HepG2 (cell line): Measurements from ENCODE around the gene RRAGA. TPM values are rescaled to one million over a fixed set of nuclear protein-coding genes. Genes with fewer than 3 reads are reported as not detected.

Source experiments
- ATAC-seq: fragments of 200-7000 bp; cut with Tn5 transposase; 3 replicates; pipeline ENCODE4 v1.9.1; 2020; ENCODE audit warnings: mild to moderate bottlenecking, moderate library complexity
- Bru-seq: library from RNA; stranded (reverse); fragments of 400-500 nt; gene quantifications from one replicate; lab custom pipeline; 2021; lab: Mats Ljungman, UMichigan
- BruChase-seq, 2 experiments: library from RNA; stranded (reverse); fragments of 400-500 nt; gene quantifications; one replicate each; lab custom pipeline; 2021; lab: Mats Ljungman, UMichigan
- BruUV-seq: library from RNA; stranded (reverse); fragments of 400-500 nt; replicated peaks from 2 replicates; lab custom pipeline; 2021; lab: Mats Ljungman, UMichigan
- CTCF ChIA-PET: fragments of 300-600 bp; formaldehyde crosslinking; extraction: SDS; loops from one replicate; lab custom pipeline; 2021; ENCODE audit warnings: low total read pairs, inconsistent platforms, low intra/inter-chr PET ratio; lab: Yijun Ruan, JAX
- POLR2A ChIA-PET: fragments of 350-600 bp; sonication (Branson Sonifier 250); formaldehyde crosslinking; loops from one replicate; lab custom pipeline; 2020; ENCODE audit warnings: antibody characterized with exemption, inconsistent platforms; lab: Yijun Ruan, JAX
- DNase-seq: peaks from one replicate; pipeline ENCODE4 v3.0.0-alpha.2; 2015; ENCODE audit warnings: low spot score
- FAIRE-seq: peaks from 3 replicates; lab custom pipeline; 2011; peaks lifted over from hg19 to GRCh38; lab: Jason Lieb, UNC
- H2AFZ ChIP-seq: one replicate; pipeline ENCODE4 v1.6.1; 2011; ENCODE audit warnings: low read length, inconsistent platforms
- H3K27ac ChIP-seq: fragments of 300-600 bp; 3 replicates; pipeline ENCODE4 v1.8.0; 2011; ENCODE audit warnings: mixed run types, mild to moderate bottlenecking, mixed read lengths, low read length, inconsistent platforms; ENCODE audit not compliant: insufficient read depth; ENCODE audit errors: extremely low read length
- H3K27me3 ChIP-seq, 2 experiments: fragments of 200-600 bp in 1 of 2; 2 replicates in 1 of 2; 3 replicates in 1 of 2; pipeline versions ENCODE4 v1.6.0 to v1.8.0; 2011; ENCODE audit warnings: low read length in 2 of 2, mild to moderate bottlenecking in 2 of 2, moderate library complexity in 2 of 2, inconsistent platforms in 1 of 2; ENCODE audit not compliant: insufficient read depth in 2 of 2, control insufficient read depth in 1 of 2
- H3K36me3 ChIP-seq, 2 experiments: fragments of 200-600 bp in 1 of 2; replicated peaks in 1 of 2; 2 replicates in 1 of 2; 3 replicates in 1 of 2; pipeline versions ENCODE4 v1.5.1 to v1.8.0; 2011; ENCODE audit warnings: low read length in 2 of 2, inconsistent platforms in 1 of 2; ENCODE audit not compliant: insufficient read depth in 2 of 2, control insufficient read depth in 1 of 2
- H3K4me1 ChIP-seq: 2 replicates; pipeline ENCODE4 v1.5.1; 2012; ENCODE audit warnings: low read length, inconsistent platforms; ENCODE audit not compliant: insufficient read depth
- H3K4me2 ChIP-seq: 2 replicates; pipeline ENCODE4 v1.6.0; 2011; ENCODE audit warnings: low read depth, low read length, inconsistent platforms
- H3K4me3 ChIP-seq, 3 experiments: fragments of 200-600 bp in 1 of 3; sonication (generic), shearing (Covaris generic) in 1 of 3; replicated peaks in 1 of 3; 2 replicates each; pipeline ENCODE4 v1.5.1; 2011 to 2016; ENCODE audit warnings: low read length in 3 of 3, inconsistent platforms in 2 of 3, low read depth in 2 of 3, mild to moderate bottlenecking in 2 of 3, control low read depth in 1 of 3, mixed read lengths in 1 of 3; ENCODE audit not compliant: insufficient read depth in 1 of 3
- H3K79me2 ChIP-seq: one replicate; pipeline ENCODE4 v1.6.1; 2011; ENCODE audit warnings: low read length, inconsistent platforms; ENCODE audit not compliant: insufficient read depth
- H3K9ac ChIP-seq: 2 replicates; pipeline ENCODE4 v1.6.0; 2011; ENCODE audit warnings: mild to moderate bottlenecking, low read depth, low read length, inconsistent platforms; ENCODE audit not compliant: insufficient read depth
- H3K9me3 ChIP-seq: 2 replicates; pipeline ENCODE4 v1.5.1; 2012; ENCODE audit warnings: mild to moderate bottlenecking, low read length
- H4K20me1 ChIP-seq: 2 replicates; pipeline ENCODE4 v1.6.0; 2011; ENCODE audit warnings: inconsistent platforms, mild to moderate bottlenecking, low read length, moderate library complexity; ENCODE audit not compliant: insufficient read depth
- KAT7 ChIP-seq: IDR thresholded peaks from 2 replicates; pipeline ENCODE4 v1.6.1; 2018; ENCODE audit warnings: borderline replicate concordance, missing compliant biosample characterization
- MEIS1 ChIP-seq: sonication (generic); formaldehyde crosslinking; IDR thresholded peaks from 2 replicates; pipeline ENCODE4 v1.9.0; 2021; ENCODE audit warnings: mild to moderate bottlenecking, missing genetic modification reagents, moderate library complexity, borderline replicate concordance
- NR1H2 ChIP-seq: sonication (generic); formaldehyde crosslinking; IDR thresholded peaks from 2 replicates; pipeline ENCODE4 v1.8.1; 2022; ENCODE audit warnings: low read depth, missing genetic modification reagents, borderline replicate concordance
- PCBP1 ChIP-seq: fragments of 200-400 bp; formaldehyde crosslinking; IDR thresholded peaks from 2 replicates; pipeline ENCODE4 v1.6.1; 2017; ENCODE audit warnings: mild to moderate bottlenecking, low read depth, low read length, borderline replicate concordance
- SCMH1 ChIP-seq: sonication (generic); formaldehyde crosslinking; IDR thresholded peaks from 2 replicates; pipeline ENCODE4 v1.9.0; 2021; ENCODE audit warnings: missing genetic modification reagents, mild to moderate bottlenecking, borderline replicate concordance
- SMAD3 ChIP-seq: sonication (generic); formaldehyde crosslinking; IDR thresholded peaks from 2 replicates; pipeline ENCODE4 v1.4.0; 2020; ENCODE audit warnings: missing genetic modification reagents
- TCF7 ChIP-seq: sonication (generic); IDR thresholded peaks from 2 replicates; pipeline ENCODE4 v1.6.1; 2016; ENCODE audit warnings: antibody characterized with exemption, low read depth
- TCF7L2 ChIP-seq: IDR thresholded peaks from 2 replicates; pipeline ENCODE4 v1.6.1; 2011; ENCODE audit warnings: mild to moderate bottlenecking, low read depth, low read length, moderate library complexity
- YY1 ChIP-seq: IDR thresholded peaks from 2 replicates; pipeline ENCODE4 v1.6.1; 2011; ENCODE audit warnings: low read length, low read depth, moderate library complexity, mild to moderate bottlenecking; ENCODE audit not compliant: insufficient read depth, insufficient replicate concordance
- ZBTB49 ChIP-seq: sonication (generic); formaldehyde crosslinking; IDR thresholded peaks from 2 replicates; pipeline ENCODE4 v1.4.0; 2020; ENCODE audit warnings: missing genetic modification reagents, borderline replicate concordance
- ZNF800 ChIP-seq: sonication (generic); formaldehyde crosslinking; IDR thresholded peaks from 2 replicates; pipeline ENCODE4 v1.4.0; 2020; ENCODE audit warnings: missing genetic modification reagents
- WGBS: methylation state at CpG from one replicate; pipeline ENCODE4 v1.1.6; 2017; ENCODE audit warnings: low lambda C conversion rate; 5-methylcytosine and 5-hydroxymethylcytosine counted together
- in situ Hi-C: cut with HindIII; loops from 2 replicates; pipeline ENCODE4 v1.10.0; 2017; ENCODE audit warnings: low pct_unique_long_range_greater_than_20kb; ENCODE audit not compliant: extremely low pct_ligation_motif_present
- intact Hi-C: fragments of 100-400 bp; cut with micrococcal nuclease; formaldehyde crosslinking; loops from one replicate; pipeline ENCODE4 v1.10.0; 2022; ENCODE audit not compliant: unreplicated experiment
- long read RNA-seq, 2 experiments: library from RNA in 1 of 2; library from polyadenylated mRNA in 1 of 2; stranded (forward) in 1 of 2; unstranded in 1 of 2; transcript quantifications; one replicate each; pipeline ENCODE4 v2.0.0, GENCODE V29; 2019 to 2022
- polyA minus RNA-seq, 3 experiments: library from RNA; depleted of rRNA, polyadenylated mRNA; stranded (reverse); fragments of >200 nt; gene quantifications; 2 replicates each; pipeline ENCODE4 v1.2.3, GENCODE V29; 2011; ENCODE audit warnings: low replicate concordance in 1 of 3
- polyA plus RNA-seq, 8 experiments: library from polyadenylated mRNA; depleted of rRNA in 3 of 8; stranded (reverse) in 7 of 8; unstranded in 1 of 8; fragments of >200 nt; fragmentation: Illumina TruSeq in 4 of 8; extraction: Trizol in 4 of 8; gene quantifications; 2 replicates each; pipeline versions ENCODE4 v1.2.1 to v1.2.3, GENCODE V29; 2011 to 2016; ENCODE audit warnings: low read depth in 4 of 8, missing spikeins in 1 of 8, mixed read lengths in 1 of 8; ENCODE audit not compliant: insufficient read depth in 1 of 8
- total RNA-seq, 5 experiments: library from RNA; depleted of rRNA; stranded (reverse); fragments of >200 nt; fragmentation: Illumina TruSeq; extraction: Trizol; gene quantifications; 2 replicates each; pipeline ENCODE4 v1.2.3, GENCODE V29; 2016; ENCODE audit warnings: low read depth in 1 of 5

Gene RRAGA
- total RNA-seq (2016; rRNA removed; fragmentation: Illumina TruSeq; extraction: Trizol) = 37.5 and 56.9 TPM in 2 replicates
- total RNA-seq (2016; cell fraction: cytosol; rRNA removed; fragmentation: Illumina TruSeq; extraction: Trizol; ENCODE audit: low read depth) = 6.6 and 6.8 TPM in 2 replicates
- total RNA-seq (2016; cell fraction: insoluble cytoplasmic fraction; rRNA removed; fragmentation: Illumina TruSeq; extraction: Trizol) = 38.7 and 57.2 TPM in 2 replicates
- total RNA-seq (2016; cell fraction: membrane; rRNA removed; fragmentation: Illumina TruSeq; extraction: Trizol) = 18.8 and 19.2 TPM in 2 replicates
- 22.5 and 23.0 TPM in 2 replicates for total RNA-seq (2016; cell fraction: nucleus; rRNA removed; fragmentation: Illumina TruSeq; extraction: Trizol)
- polyA plus RNA-seq (2011; rRNA removed) = 81.5 and 118 TPM in 2 replicates
- polyA plus RNA-seq (2011; cell fraction: cytosol; rRNA removed) = 92.8 and 95.4 TPM in 2 replicates
- 23.1 and 24.7 TPM in 2 replicates for polyA plus RNA-seq (2011; cell fraction: nucleus; rRNA removed)
- polyA plus RNA-seq (2012) = 56.3 and 67.6 TPM in 2 replicates
- 7.6 and 7.7 TPM in 2 replicates for polyA plus RNA-seq (2016; cell fraction: cytosol; fragmentation: Illumina TruSeq; extraction: Trizol; ENCODE audit: low read depth)
- polyA plus RNA-seq (2016; cell fraction: insoluble cytoplasmic fraction; fragmentation: Illumina TruSeq; extraction: Trizol; ENCODE audit: low read depth) = 108 TPM in 2 replicates
- polyA plus RNA-seq (2016; cell fraction: membrane; fragmentation: Illumina TruSeq; extraction: Trizol; ENCODE audit: low read depth) = 15.3 and 17.5 TPM in 2 replicates
- 47.7 and 50.3 TPM in 2 replicates for polyA plus RNA-seq (2016; cell fraction: nucleus; fragmentation: Illumina TruSeq; extraction: Trizol; ENCODE audit: insufficient read depth, low read depth)
- 51.0 and 104 TPM in 2 replicates for polyA minus RNA-seq (2011; rRNA and poly(A)+ RNA removed; ENCODE audit: low replicate concordance)
- polyA minus RNA-seq (2011; cell fraction: cytosol; rRNA and poly(A)+ RNA removed) = 52.6 and 58.3 TPM in 2 replicates
- 32.3 and 32.6 TPM in 2 replicates for polyA minus RNA-seq (2011; cell fraction: nucleus; rRNA and poly(A)+ RNA removed)
- Bru-seq, nascent RNA = percentile 94 among the genes with signal in this experiment
- BruChase-seq, experiment 1, labeled RNA remaining after a 6-hour chase = percentile 99 among the genes with signal in this experiment
- percentile 99 among the genes with signal in this experiment for BruChase-seq, experiment 2, labeled RNA remaining after a 2-hour chase
- long read RNA-seq, experiment 1, transcript RRAGA-201 (1 exons, 1,589 nt) = major isoform, 227 of 227 reads
- long read RNA-seq, experiment 1, partial matches to known transcripts = 0 of 227 reads
- long read RNA-seq, experiment 1, other reads (novel, unspliced or antisense) = 0 of 227 reads
- long read RNA-seq, experiment 2, transcript RRAGA-201 (1 exons, 1,589 nt) = major isoform, 293 of 293 reads
- long read RNA-seq, experiment 2, partial matches to known transcripts = 0 of 293 reads
- long read RNA-seq, experiment 2, other reads (novel, unspliced or antisense) = 0 of 293 reads

GRCh38 chr9:19048966-19049916 is at the start of gene RRAGA:
Gene RRAGA, plus strand, starts transcription at chr9:19049427. Its CDS starts 233 bp downstream, at chr9:19049660.
- intact Hi-C loops (loop anchor here (1.0 to 5.0 kb wide), 5 partner anchors 53 to 408 kb away; partner anchors contain the start of genes DENND4C and HAUS6), in situ Hi-C loops (loop anchor here (10.0 to 25.0 kb wide), 2 partner anchors 416 to 1237 kb away; no protein-coding TSS in a partner anchor)
- WGBS = 1% methylated on average over 36 of the region's 82 CpGs
- Histone ChIP-seq H3K4me1 (peaks cover 27% of the 10 kb centered on the region), H3K36me3 (no peaks in the 10 kb centered on the region), H2AFZ (peak within 1 kb of the TSS; percentile 92), H3K27ac (peak within 1 kb of the TSS; percentile 91), H3K79me2 (peaks cover 29% of the 10 kb centered on the region), H4K20me1 (peaks cover 12% of the 10 kb centered on the region), H3K27me3 (peaks cover 0 to 7% of the 10 kb centered on the region in 2 experiments; a peak in 1 of 5 replicates), H3K4me3 (peak within 1 kb of the TSS; percentile 78 to 92 (median 87)), H3K9me3 (no peaks in the 10 kb centered on the region), H3K4me2 (peak within 1 kb of the TSS; percentile 91), H3K9ac (peak within 1 kb of the TSS; percentile 89)
- FAIRE-seq (peak; percentile 83), ATAC-seq (peak; percentile 91), DNase-seq (peak; percentile 98)
- ChIA-PET POLR2A (interaction anchor here (0.6 to 2.3 kb wide), 18 partner anchors 24 to 415 kb away, joined by 3 to 22 read pairs (median 4); partner anchors contain the start of genes ACER2, DENND4C and RPS6), CTCF (interaction anchor here (3.1 kb wide), 1 partner anchor 125 kb away, joined by 16 read pairs; no protein-coding TSS in a partner anchor)
- no TSS peak for BruUV-seq
- TF ChIP-seq TCF7 (no peak), ZNF800 (CRISPR knock-in tag) (peak; percentile 53; the same call in 1 of the 2 replicates), SMAD3 (CRISPR knock-in tag) (peak; percentile 86; the same call in 1 of the 2 replicates), MEIS1 (CRISPR knock-in tag) (peak; percentile 82; the same call in 1 of the 2 replicates), YY1 (peak; percentile 92), TCF7L2 (no peak), KAT7 (CRISPR knock-in tag) (peak; percentile 61; the same call in 1 of the 2 replicates), PCBP1 (no peak), NR1H2 (CRISPR knock-in tag) (no peak), ZBTB49 (0 out of 2 replicates have a peak, but pooled peaks have one; percentile 48), SCMH1 (CRISPR knock-in tag) (no peak)
